CD4-positive, alpha-beta T cell treated with Interleukin-6 at 100 ng/mL for 8 hours (primary cell): ENCODE measurements around the gene SLC15A3.
"Not testable (repeated sequence)": the region's sequence is repeated elsewhere in the genome, so short reads cannot be mapped to it uniquely, and the experiment has no call there.

Experiments used
- DNase-seq: peaks from one replicate; pipeline ENCODE4 v3.0.0-alpha.2; 2020; ENCODE audit warnings: mixed read lengths, low spot score

Gene SLC15A3

DNA sequence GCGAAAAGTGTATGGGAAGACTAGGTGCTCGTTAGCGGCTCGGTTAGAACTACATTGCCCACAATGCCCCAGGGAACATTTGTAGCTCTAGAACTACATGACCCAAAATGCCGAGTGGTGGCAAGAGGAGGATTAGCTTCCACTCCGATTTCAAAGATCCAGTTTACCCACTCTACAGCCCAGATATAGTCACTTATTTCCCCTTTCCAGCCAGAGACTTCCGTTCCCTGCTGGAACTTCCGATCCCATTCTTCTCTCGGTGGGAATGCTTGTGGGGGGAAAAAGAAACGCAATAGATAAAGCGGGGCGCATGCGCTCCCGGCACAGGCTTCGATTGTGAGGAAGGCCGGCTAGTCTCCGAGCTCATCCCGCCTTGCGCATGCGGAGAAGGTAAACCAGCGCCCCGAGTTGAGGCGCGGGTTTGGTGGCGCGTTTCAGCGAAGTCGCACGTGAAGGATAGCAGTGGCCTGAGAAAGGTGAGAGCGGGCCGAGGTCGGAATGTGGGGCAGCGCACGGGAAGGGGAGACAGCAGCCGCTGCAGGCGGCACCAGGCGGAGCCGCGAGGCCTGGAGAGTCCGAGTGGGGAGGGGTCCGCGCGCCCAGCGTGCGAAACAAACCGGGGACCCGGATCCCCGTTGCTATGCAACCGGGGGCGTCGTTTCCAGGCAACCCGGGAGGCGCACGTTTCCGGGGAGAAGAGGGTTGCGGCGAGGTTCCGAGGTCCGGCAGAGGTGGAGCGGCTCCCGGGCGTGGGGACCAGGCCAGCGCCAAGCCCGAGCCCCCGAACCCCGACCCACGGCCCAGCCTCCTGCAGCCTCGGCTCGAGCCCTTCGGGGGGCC lies 38.0 kb downstream of the SLC15A3 start, which contains the start of gene TMEM109:
Gene TMEM109, plus strand, starts transcription at position 366 of the 840 bp plus-strand sequence. CDS start 5,536 bp downstream, outside the sequence.
- peak; percentile 88 for DNase-seq

DNA sequence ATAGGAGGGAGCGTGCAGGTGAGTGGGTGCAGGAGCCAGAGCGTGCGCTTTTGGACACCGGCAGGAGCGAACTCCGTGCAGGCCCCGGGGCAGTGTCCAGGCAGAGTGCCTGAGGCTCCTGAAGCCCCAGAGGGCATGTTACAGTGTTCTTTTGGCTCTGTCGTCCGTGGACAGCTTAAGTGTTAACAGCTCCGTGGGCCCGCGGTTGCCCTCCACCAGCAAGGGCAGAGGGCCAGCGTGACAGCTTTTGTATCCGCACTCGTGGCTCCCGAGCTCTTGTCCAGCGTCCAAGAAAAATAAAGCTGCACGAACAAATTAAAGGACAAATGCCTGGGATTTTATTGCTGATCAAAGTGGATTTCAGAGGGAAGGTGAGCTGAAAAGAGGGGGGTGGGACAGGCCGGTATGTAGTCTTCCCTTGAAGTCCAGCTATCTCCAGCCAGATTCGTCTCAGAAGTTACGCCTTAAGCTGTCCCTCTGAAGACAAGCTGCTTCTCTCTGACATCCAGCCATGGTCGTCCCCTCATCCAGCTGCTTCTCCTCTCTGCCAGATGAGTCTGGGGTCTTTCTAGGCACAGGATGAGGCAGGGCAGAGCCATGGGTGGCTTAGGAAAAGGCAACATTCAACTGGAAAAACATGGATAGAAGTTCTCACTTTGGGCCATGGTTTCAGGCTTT lies 39.0 kb downstream of the SLC15A3 start:
- no peak for DNase-seq

DNA sequence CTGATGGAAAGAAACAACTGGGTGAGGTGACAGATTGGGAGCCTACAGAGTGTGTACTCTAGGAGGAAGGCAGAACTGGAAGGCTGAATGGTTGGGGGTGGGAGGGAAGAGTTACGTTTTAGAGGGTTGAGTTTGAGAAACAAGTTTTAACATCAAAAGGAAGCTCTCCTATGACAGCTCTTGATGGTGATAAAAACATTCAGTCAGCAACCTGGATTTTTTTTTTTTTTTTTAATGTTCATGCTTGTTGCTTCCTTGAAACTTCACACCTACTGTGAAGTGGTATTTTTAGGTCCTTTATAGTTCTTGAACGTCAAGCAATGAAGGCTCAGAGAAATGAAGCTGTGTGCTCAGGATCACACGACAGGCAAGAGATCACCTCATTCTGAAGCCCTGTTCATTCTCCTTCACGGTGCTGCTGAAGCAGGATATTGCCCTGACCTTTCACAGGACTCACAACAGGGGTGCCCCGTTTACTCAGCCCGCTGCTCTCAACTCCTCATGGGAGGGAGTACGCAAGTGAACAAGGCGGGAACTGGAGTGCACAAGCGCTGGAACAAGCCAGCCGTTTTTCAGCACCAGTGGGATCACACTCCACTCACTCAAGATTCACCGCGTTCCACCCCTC lies 39.6 kb downstream of the SLC15A3 start:
- DNase-seq, result peak; percentile 45

DNA sequence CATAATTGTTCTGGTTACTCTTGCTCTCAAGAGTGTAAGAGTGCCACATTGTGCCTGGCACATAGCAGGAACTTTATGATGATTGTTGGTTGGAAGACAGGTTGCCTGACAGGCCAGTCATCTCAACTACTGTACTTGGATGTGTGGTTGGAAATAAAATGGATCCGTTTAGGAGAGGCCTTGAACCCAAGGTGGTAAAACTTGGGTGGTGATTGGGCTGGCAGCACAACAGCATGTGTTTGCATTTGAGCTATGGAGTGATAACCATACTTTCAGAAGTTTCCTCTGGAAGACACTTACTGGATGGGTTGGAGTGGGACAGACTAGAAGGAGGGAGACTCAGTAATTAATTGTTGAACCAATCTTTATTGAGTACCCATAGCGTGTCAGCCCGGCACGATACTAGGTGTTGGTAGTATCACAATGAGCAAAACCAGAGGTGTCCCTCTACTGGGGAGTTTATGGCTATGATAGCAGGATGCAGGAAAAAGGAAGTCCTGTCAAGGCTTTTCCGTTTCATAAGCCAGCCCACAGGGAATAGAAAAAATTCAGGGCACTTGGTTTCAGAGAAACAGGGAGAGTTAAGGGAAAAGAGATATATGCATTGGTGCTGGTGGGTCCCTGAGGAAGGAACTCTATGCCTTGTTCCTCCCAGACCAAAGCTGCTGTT lies 41.1 kb downstream of the SLC15A3 start:
- DNase-seq, result no peak

DNA sequence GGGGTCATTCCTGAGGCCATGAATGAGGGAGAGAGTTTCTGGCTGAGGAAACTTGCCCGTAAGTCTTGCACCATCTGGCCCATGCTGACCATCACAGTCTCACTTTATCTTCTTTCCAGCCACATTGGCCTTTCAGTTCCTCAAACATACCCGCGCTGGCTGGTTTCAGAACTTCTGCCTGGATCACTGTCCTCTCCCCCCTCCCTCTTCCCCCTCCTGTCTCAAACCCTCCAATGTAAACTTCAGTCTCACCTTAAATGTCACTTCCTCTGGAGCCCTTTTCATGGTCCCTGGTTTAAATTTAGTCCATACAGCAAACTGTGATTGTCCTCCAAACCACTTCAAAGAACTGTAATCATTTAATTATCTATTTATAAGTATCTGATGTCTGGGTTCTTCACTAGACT lies 41.7 kb downstream of the SLC15A3 start:
- DNase-seq, result no peak

DNA sequence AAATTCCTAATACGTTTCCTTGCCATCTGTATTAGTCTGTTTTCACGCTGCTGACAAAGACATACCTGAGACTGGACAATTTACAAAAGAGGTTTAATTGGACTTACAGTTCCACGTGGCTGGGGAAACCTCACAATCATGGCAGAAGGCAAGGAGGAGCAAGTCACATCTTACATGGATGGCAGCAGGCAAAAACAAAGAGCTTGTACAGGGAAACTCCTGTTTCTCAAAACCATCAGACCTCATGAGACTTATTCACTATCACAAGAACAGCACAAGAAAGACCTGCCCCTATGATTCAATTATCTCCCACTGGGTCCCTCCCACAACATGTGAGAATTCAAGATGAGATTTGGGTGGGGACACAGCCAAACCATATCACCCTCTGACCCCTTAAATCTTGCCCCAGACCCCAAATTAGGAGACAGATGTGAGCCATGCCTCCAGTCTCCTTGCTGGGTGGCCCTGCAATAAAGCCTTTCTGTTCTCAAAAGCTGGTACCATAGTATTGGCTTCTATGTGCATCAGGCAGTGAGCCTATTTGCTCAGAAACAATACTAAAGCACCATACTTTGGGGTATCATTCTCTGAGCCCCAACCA lies 42.2 kb downstream of the SLC15A3 start:
- DNase-seq, result not testable (repeated sequence)

DNA sequence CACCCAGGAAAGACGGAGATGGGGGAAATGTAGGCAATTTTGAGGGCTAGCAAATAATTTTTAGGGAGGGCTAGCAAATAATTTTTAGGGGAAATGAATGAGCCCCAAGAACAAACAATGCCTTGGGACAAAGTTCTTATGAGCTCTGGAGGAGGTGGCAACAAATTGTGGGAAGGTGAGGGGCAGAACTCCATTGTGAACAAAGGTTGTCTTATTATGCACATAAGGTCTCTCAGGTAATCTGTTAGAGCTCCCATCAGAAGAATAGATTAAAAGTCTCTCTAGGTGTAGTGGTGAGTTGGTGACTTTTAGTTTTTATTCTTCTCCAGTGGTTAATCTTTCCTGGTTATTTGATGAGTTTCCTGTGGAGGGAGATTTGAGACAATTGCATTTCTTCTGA lies 43.2 kb downstream of the SLC15A3 start:
- no peak for DNase-seq

DNA sequence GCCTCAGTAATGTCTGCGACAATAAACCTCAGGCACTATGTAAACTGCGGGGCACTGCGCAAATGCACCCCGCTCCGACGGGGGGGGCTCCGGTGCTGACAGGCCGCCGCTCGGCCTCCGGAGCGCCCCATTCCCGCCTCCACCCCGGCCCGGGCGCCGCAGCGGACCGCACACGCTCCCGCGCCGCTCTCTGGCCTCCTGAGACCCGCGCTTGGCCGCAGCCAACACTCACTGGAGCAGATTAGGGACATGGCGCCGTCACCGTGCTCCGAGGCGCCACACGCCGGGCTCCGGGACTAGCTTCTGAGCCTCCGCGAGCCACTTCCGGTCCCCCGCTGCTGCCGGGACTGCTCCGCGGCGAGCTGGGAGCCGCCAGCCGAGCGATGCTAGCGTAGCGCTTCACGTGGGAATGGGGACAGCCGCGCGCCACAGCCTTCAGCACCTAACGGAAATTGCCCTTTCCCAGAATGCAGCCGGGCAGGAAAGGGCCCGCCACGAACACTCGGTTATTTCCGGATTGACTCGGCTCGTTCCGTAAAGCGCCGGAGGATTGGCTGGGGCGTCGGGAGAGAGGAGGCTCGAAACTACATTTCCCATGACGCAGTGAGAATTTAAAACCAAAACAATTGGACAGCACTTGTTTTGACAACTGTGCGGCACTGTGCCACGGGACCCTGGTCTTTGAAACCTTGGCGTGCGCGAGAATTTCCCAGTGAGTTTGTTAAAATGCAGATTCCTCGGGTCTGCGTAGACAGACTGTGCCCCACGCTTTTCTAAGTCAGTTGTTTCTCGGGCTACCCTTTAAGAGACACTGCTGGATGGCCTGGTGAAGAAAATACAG lies 45.6 kb downstream of the SLC15A3 start, which contains the start of gene PRPF19:
Gene PRPF19, minus strand, starts transcription at position 454 of the 841 bp plus-strand sequence. Its CDS starts 203 bp downstream, at position 251.
- peak; percentile 99 for DNase-seq

DNA sequence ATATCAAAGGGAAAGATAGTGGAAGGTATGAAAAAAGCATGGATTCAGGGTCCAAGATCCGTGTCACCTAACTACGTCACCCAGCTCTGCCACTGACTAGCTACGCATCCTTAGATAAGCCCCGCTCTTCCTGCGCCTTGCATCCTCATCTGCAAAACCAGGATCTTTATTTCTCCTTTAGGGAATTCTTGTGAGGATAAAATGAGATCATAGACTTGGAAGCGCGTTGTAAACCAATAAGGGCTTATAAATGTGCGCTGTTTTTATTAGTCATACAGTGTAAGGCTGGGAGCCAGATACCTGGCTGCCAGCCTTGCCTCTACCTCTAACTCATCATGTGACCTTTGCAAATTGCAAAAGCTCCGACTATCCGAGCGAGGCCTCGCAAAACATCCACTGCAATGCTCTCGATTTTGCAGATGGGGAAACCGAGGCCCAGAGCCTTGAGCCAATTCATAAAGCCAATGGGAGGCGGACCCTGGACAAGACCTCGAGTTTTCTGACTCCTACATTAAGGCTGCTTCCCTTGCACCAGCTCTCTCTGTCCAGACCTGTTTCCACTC lies 46.3 kb downstream of the SLC15A3 start:
- DNase-seq, result no peak

DNA sequence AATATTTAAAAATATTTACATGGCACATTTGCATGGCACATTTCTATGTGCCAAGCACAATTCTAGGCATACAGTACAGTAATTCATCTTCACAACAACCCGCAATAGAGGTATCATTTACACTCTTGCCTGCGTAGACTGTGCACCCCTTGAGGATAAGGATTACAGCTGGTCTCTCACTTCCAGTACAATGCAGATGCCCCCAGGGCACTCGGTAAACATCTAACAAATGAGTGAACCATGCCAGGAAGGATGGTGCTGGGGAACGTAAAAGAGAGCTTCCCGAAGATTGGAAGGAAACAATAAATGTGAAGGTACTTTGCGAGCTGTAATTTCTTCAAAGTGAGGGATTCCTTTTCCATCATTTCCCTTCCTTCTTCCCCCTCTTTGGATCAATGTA lies 46.9 kb downstream of the SLC15A3 start:
- DNase-seq, result no peak

DNA sequence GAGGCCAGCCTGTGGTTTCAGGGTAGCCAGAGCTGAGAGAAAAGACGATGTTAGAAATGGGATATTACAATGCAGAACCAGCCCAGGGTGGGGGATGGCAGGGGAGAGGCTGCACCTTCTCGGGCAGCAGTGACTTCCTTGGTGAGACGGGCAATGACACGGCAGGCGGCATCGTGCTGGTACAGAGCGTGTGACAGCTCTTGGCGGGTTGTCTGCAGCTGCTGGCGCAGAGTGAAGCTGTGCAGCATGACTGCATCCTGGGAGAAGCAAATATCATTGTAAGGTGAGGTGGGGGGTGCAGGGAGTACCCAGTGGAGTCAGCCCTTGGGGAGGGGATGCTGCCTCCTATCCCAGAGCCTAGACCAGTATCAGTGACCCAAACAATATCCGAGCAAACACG lies 49.4 kb downstream of the SLC15A3 start:
- DNase-seq, result no peak

DNA sequence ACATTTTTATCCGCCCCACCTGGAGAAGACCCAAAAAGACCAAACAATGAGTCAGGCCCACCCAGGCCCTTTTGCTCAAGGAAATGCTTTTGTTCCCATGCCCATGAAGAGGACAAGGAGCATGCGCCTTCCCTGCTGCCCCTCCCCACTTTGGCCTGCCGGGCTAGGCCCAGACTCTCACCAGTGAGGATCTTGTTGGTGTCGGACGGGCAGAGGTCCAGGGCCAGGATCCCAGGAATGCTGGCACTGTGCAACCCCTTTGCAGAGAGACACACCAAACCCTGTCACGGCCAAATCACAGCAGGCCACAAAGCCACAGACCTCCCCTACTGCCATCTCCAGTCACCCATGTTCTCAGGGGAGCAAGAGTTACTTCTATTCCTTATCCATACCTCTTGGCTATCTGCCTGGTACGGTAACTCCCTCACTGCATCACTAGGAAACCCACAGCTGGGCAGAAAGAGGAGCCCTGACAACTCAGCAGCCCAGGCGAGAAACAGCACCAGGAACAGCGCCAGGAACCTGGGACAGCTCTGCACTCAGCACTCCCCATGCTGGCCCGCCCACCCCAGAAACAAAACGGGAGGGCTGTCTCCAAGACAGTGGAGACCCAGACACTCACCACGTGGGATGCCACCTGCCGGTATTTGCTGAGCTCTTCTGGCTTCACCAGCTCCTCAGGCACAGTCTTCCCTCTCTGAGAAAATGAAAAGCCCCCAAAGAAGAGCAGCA lies 51.1 kb downstream of the SLC15A3 start:
- no peak for DNase-seq

DNA sequence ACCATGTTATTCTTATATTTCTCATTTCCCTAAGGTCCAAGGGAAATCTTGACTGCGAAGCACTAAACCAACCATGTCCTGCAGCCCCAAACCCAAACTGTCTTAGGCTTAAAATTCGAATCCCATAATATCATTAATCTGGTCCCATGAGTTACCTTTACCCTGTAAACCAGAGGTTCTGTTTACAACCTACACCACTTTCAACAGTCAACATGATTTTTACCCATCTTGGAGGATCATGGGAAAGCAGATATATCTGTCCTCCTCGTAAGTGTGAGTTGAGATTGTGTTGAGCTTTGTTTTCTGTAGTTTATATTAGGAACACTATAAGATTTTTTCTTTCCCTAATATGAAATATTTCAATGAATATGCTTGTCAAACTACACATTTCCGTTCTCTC lies 52.0 kb downstream of the SLC15A3 start:
- DNase-seq, result no peak

DNA sequence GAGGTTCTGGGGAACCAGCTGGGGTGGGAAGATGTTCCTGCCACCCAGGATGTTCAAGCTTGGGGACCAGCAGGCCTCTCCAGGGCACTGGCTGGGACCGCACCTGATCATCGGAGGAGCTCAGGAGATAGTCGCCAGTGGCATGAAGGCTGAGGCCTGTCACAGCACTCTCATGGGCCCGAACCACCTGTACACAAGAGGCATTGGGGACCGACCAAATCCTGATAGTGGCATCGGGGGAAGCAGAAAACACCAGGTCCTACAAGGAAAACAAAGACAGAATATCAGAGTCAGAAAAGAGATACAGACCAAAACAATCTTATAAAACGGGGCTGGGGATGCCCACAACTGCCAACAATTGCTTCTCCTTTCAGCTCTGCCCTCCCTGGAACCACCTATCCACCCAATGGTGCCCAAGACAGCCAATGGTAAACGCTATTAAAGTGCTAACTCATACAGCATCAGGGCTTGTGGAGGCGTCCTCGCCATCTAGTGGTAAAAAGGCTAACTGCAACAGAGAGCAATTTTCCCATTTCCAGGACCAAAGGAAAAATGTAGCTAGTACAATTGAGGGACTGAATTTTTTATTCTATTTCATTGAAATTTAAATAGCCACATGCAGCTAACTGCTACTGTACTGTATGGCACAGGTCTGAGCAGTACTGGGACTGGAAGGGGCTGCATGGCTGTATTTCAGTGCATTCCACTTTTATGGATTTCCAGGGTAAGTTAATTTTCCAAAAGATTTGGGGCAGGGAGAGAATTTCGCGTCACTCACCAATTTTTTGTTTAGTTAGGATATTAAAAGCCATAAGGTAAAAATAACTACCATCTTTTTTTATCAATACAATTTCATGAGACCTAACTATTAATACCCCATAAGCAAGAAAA lies 52.7 kb downstream of the SLC15A3 start:
- DNase-seq, result peak; percentile 42

DNA sequence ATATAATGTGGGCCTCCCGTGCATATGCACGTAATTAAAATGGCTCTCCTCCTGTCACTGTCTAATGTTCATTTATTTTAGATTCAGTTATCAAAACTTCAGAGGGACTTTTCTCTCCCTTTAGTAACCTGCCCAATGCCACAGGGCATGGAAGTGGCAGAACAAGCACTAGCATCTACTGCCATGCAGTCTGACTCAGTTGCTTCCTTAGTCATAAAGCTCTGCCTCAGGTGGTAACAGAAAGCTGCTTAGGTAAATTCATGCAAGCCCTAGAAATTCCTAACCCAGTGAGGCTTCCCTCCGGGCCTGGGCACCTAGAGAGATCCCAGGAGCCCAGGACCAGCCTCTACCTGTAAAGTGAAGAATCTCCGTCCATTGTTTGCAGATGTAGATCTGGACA lies 54.5 kb downstream of the SLC15A3 start:
- no peak for DNase-seq

DNA sequence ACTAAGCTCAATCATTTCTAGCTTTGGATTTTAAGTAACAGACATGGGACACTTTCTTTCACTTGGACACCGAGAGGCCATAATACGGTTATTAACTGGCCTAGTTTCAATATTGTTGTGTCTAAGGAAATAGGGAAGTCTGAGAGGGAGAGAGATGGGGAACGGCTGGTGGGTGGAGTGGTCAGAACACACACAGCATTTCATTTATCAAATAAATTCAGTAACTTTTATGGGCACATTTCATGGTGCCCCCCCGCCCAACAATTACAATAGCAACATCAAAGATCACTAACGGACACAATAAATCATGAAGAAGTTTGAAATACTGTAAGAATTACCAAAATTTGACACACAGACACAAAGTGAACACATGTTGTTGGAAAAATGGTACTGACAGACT lies 56.3 kb downstream of the SLC15A3 start:
- no peak for DNase-seq

DNA sequence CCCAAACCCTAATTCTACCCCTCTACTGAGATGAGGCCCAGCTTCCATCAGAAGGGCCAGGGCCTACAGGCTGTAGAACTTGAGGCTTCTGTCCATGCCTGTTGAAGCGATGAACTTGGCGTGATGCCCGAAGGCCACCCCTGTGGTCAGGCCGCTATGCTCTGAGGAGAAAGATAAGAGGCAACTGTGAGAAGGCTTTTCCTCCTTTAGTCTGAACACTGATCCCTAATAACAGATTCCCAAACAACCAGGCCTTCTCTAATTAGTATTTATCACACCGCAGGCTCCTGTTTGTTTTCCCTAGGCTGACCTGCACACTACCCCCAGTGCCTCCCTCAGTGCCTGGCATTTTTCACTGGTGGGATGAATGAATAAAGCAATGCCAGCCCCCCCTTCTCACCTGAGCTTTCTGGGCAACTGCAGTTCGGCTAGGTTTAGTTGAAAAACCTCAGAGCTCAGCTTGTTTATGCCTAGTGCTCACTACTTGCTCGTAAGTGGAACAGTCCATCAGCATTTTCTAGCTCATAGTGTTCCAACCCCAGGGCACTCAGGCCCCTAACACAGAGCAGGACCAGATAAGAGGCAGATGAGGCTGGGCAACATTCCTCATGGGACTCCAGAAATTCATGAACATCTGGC lies 60.8 kb downstream of the SLC15A3 start:
- no peak for DNase-seq

DNA sequence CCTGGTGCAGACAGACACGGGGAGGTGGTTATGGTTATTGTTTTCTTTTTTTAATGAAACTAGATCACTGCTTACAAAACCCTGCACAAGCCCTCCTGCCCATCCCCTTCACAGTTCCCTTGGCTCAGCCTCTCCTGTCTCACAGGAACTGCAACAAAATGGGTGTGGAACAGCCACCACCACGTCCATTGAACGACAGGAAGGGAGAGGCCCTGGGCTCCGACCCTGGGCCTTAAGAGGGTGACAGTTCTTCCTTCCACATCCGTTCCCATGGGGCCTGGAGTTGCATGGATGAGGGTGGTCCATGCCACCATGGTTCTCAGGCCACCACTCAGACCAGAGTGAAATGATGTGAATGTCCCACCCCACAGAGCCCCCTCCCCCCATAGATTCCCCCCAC lies 61.3 kb downstream of the SLC15A3 start:
- no peak for DNase-seq
